WTC11 (cell line): Measurements from ENCODE around the gene KRT33A. TPM values are rescaled to one million over a fixed set of nuclear protein-coding genes. Genes with fewer than 3 reads are reported as not detected.

Experiments
- ATAC-seq: fragments of 200-7000 bp; cut with Tn5 transposase; 2 replicates; pipeline ENCODE4 v1.10.0; 2021; ENCODE audit warnings: mild to moderate bottlenecking, moderate library complexity
- CTCF ChIA-PET: fragments of 300-600 bp; sonication (Branson Sonifier 250); formaldehyde crosslinking; loops from one replicate; lab custom pipeline; 2021; ENCODE audit warnings: antibody characterized with exemption; lab: Charles Lee
- POLR2A ChIA-PET: fragments of 350-600 bp; sonication (Branson Sonifier 250); formaldehyde crosslinking; loops from one replicate; lab custom pipeline; 2021; ENCODE audit warnings: antibody characterized with exemption; lab: Charles Lee
- DNase-seq: peaks from one replicate; pipeline ENCODE4 v3.0.0; 2021; ENCODE audit warnings: low spot score
- H3K27ac Mint-ChIP-seq: 2 replicates; pipeline ENCODE4 v1.8.0; 2021; ENCODE audit warnings: mixed read lengths
- H3K27me3 Mint-ChIP-seq: 2 replicates; pipeline ENCODE4 v1.8.0; 2021; ENCODE audit warnings: low read depth, mild to moderate bottlenecking, moderate library complexity, mixed read lengths
- H3K36me3 Mint-ChIP-seq: 2 replicates; pipeline ENCODE4 v1.8.0; 2021; ENCODE audit warnings: mixed read lengths
- H3K4me1 Mint-ChIP-seq: 2 replicates; pipeline ENCODE4 v1.8.0; 2022; ENCODE audit warnings: mixed read lengths
- H3K4me3 Mint-ChIP-seq: 2 replicates; pipeline ENCODE4 v1.8.0; 2021; ENCODE audit warnings: mild to moderate bottlenecking, moderate library complexity, mixed read lengths
- H3K9me3 Mint-ChIP-seq: 2 replicates; pipeline ENCODE4 v1.8.0; 2021; ENCODE audit warnings: mixed read lengths
- ATF2 ChIP-seq: sonication (generic); formaldehyde crosslinking; IDR thresholded peaks from 2 replicates; pipeline ENCODE4 v1.8.1; 2022; ENCODE audit warnings: low read depth, missing genetic modification reagents, borderline replicate concordance
- CREB1 ChIP-seq: sonication (generic); formaldehyde crosslinking; IDR thresholded peaks from 2 replicates; pipeline ENCODE4 v1.8.0; 2023; ENCODE audit warnings: mild to moderate bottlenecking, missing genetic modification reagents
- E2F4 ChIP-seq: sonication (generic); formaldehyde crosslinking; IDR thresholded peaks from 2 replicates; pipeline ENCODE4 v1.8.1; 2022; ENCODE audit warnings: low read depth, mild to moderate bottlenecking, moderate library complexity, missing genetic modification reagents, borderline replicate concordance
- ETV6 ChIP-seq: sonication (generic); formaldehyde crosslinking; IDR thresholded peaks from 2 replicates; pipeline ENCODE4 v1.8.1; 2022; ENCODE audit warnings: mild to moderate bottlenecking, missing genetic modification reagents
- HMGA2 ChIP-seq: fragments of 250-450 bp; sonication (Bioruptor Pico); IDR thresholded peaks from 2 replicates; pipeline ENCODE4 v1.4.0; 2021; ENCODE audit warnings: mild to moderate bottlenecking, moderate library complexity
- NR2C2 ChIP-seq: sonication (generic); formaldehyde crosslinking; IDR thresholded peaks from 2 replicates; pipeline ENCODE4 v1.8.0; 2022; ENCODE audit warnings: mild to moderate bottlenecking, missing genetic modification reagents
- NR3C1 ChIP-seq: sonication (generic); formaldehyde crosslinking; conservative IDR thresholded peaks from 2 replicates; pipeline ENCODE4 v1.8.1; 2023; ENCODE audit warnings: low read depth, mild to moderate bottlenecking, missing genetic modification reagents
- OVOL2 ChIP-seq: fragments of 250-450 bp; sonication (Bioruptor Pico); IDR thresholded peaks from 2 replicates; pipeline ENCODE4 v1.9.0; 2021; ENCODE audit warnings: mild to moderate bottlenecking, borderline replicate concordance
- RELA ChIP-seq: sonication (generic); formaldehyde crosslinking; IDR thresholded peaks from 2 replicates; pipeline ENCODE4 v1.8.1; 2022; ENCODE audit warnings: missing genetic modification reagents, mild to moderate bottlenecking, borderline replicate concordance
- RORB ChIP-seq: fragments of 250-450 bp; sonication (Bioruptor Pico); IDR thresholded peaks from 2 replicates; pipeline ENCODE4 v1.9.0; 2021; ENCODE audit warnings: mild to moderate bottlenecking
- SMAD3 ChIP-seq: sonication (generic); formaldehyde crosslinking; IDR thresholded peaks from 2 replicates; pipeline ENCODE4 v1.8.0; 2022; ENCODE audit warnings: missing genetic modification reagents, mild to moderate bottlenecking, borderline replicate concordance
- SMAD4 ChIP-seq: sonication (generic); formaldehyde crosslinking; IDR thresholded peaks from 2 replicates; pipeline ENCODE4 v1.8.0; 2022; ENCODE audit warnings: mild to moderate bottlenecking, missing genetic modification reagents
- SOX15 ChIP-seq: fragments of 250-450 bp; sonication (Bioruptor Pico); IDR thresholded peaks from 2 replicates; pipeline ENCODE4 v1.9.0; 2021; ENCODE audit warnings: mild to moderate bottlenecking
- USF2 ChIP-seq: sonication (generic); formaldehyde crosslinking; IDR thresholded peaks from 2 replicates; pipeline ENCODE4 v1.8.1; 2023; ENCODE audit warnings: mild to moderate bottlenecking, missing genetic modification reagents, moderate library complexity
- ZNF396 ChIP-seq: fragments of 250-450 bp; sonication (Bioruptor Pico); IDR thresholded peaks from 2 replicates; pipeline ENCODE4 v1.8.0; 2021; ENCODE audit warnings: mild to moderate bottlenecking, moderate library complexity, borderline replicate concordance
- ZNF425 ChIP-seq: fragments of 250-450 bp; sonication (Bioruptor Pico); conservative IDR thresholded peaks from 2 replicates; pipeline ENCODE4 v1.9.0; 2021; ENCODE audit warnings: mild to moderate bottlenecking
- ZNF512 ChIP-seq: sonication (generic); formaldehyde crosslinking; IDR thresholded peaks from 2 replicates; pipeline ENCODE4 v1.8.1; 2022; ENCODE audit warnings: missing genetic modification reagents, borderline replicate concordance
- ZSCAN18 ChIP-seq: fragments of 250-450 bp; sonication (Bioruptor Pico); IDR thresholded peaks from 2 replicates; pipeline ENCODE4 v2.1.2; 2022; ENCODE audit warnings: mild to moderate bottlenecking, moderate library complexity
- total RNA-seq: library from RNA; stranded (reverse); gene quantifications from 3 replicates; pipeline ENCODE4 v1.2.3, GENCODE V29; 2021

The KRT33A gene
- total RNA-seq, 1 experiment from 2014 or later: not detected

GRCh38 chr17:41363881-41364280 lies 13.3 kb upstream of the KRT33A start:
- H3K27ac Mint-ChIP-seq: no peak overlapping the region
- CTCF ChIA-PET: no interaction called here
- H3K4me3 Mint-ChIP-seq: no peak overlapping the region
- ATAC-seq: no peak
- H3K4me1 Mint-ChIP-seq: no peaks in the 10 kb centered on the region
- peaks cover 15% of the 10 kb centered on the region for H3K9me3 Mint-ChIP-seq
- no peak for TF ChIP-seq ZNF512 (CRISPR knock-in tag)
- TF ChIP-seq NR2C2: no peak
- TF ChIP-seq ZNF425 (CRISPR knock-in tag): no peak
- TF ChIP-seq E2F4: no peak
- TF ChIP-seq, all 79 proteins: peak for 0
- POLR2A ChIA-PET: no interaction called here
- Mint-ChIP-seq H3K27me3 (peaks cover 5% of the 10 kb centered on the region; the same call in 1 of the 2 replicates), H3K36me3 (no peaks in the 10 kb centered on the region)
- no peak for DNase-seq

- no peak for ATAC-seq
- no peak overlapping the region for H3K27ac Mint-ChIP-seq
- peaks cover 22% of the 10 kb centered on the region for H3K9me3 Mint-ChIP-seq
- TF ChIP-seq SMAD3 (CRISPR knock-in tag) (no peak), USF2 (CRISPR knock-in tag) (no peak), OVOL2 (no peak), RELA (CRISPR knock-in tag) (no peak), ATF2 (no peak), HMGA2 (CRISPR knock-in tag) (no peak), SOX15 (CRISPR knock-in tag) (no peak), CREB1 (no peak), ZNF396 (CRISPR knock-in tag) (no peak), ZSCAN18 (CRISPR knock-in tag) (no peak), RORB (CRISPR knock-in tag) (no peak), ETV6 (CRISPR knock-in tag) (no peak), SMAD4 (CRISPR knock-in tag) (no peak), NR3C1 (no peak)
- DNase-seq: no peak
- no peaks in the 10 kb centered on the region for H3K36me3 Mint-ChIP-seq
- H3K4me1 Mint-ChIP-seq: no peaks in the 10 kb centered on the region
- POLR2A ChIA-PET: no interaction called here
- H3K4me3 Mint-ChIP-seq: no peak overlapping the region
- CTCF ChIA-PET: interaction anchor here (1.1 kb wide), 1 partner anchor 189 kb away, joined by 3 read pairs; no protein-coding TSS in a partner anchor
- peaks cover 5% of the 10 kb centered on the region for H3K27me3 Mint-ChIP-seq
These were observed 9.8 kb upstream of the KRT33A start for GRCh38 chr17:41360296-41360995.
